ENCODE data around the gene GREM2. TPM values are rescaled to one million over a fixed set of nuclear protein-coding genes. Genes with fewer than 3 reads are reported as not detected.

The GREM2 gene
- total RNA-seq, 1 donor from 2014 or later, result 2.6 TPM

DNA sequence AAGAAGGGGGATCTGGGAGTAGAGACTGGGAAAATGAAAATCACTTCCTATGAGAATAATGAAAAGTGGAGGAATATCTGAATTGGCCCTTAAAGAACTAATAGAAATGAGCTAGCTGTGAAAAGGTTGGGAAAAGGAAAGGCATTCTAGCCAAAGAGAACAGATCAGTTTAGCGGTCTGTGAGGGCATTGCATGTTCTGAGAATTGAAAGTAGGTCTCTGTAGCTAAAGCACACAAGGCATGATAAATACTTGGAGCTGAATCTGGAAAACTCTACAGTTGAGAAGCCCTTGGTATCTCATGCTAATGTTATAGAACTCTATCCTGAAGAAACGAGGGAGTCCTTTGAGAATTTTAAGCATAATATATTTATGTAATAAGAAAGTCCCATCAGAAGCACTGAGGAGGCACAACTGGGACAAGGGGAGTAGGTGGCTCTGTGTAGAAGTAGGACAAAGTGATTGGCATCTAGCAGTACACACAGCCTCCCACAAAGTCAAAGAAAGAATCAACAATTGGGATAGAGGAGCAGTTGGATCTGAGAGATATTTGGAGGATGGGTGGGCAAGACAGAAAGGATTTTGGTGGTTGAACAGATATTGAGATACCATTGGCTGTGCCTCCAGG is 78.7 kb downstream of the GREM2 start:
- no peaks in the 10 kb centered on the region for H3K27me3 ChIP-seq (ENCODE audit: control insufficient read depth in 3 of 3, insufficient read depth in 3 of 3, low read length in 3 of 3)
- no peak overlapping the region for H3K4me3 ChIP-seq (ENCODE audit: low read length in 3 of 3)
- H3K4me1 ChIP-seq (ENCODE audit: control insufficient read depth in 3 of 3, insufficient read depth in 3 of 3, low read length in 3 of 3), result no peaks in the 10 kb centered on the region
- no peak overlapping the region for H3K9ac ChIP-seq (ENCODE audit: low read depth in 1 of 3, low read length in 3 of 3)
- no peaks in the 10 kb centered on the region for H3K9me3 ChIP-seq (ENCODE audit: control insufficient read depth in 3 of 3, low read length in 3 of 3)
- no peak overlapping the region for H3K27ac ChIP-seq (ENCODE audit: low read depth, low read length)
- H3K36me3 ChIP-seq (ENCODE audit: control insufficient read depth in 3 of 3, insufficient read depth in 3 of 3, low read length in 3 of 3), result no peaks in the 10 kb centered on the region

DNA sequence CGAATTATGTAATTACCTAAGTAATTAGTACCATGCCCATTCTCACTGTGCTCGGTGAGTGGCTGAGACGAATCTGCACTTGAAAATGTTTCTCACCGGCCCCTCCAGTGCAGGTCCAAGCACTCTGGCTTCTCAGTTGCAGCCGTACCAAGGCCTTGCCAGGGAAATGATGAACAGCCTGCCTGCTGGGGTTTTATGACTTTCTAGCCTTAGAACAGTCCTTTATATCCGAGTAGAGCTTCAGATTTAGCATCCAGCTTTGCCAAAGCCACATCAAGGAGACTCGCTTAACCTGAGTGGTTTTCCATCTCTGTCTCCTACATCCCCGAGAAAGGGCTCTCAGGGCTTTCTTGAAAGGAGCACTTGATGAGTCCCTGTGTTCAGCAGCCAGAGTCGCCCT is 83.4 kb downstream of the GREM2 start:
- Histone ChIP-seq H3K27ac (ENCODE audit: low read depth, low read length) (peak overlapping the region; percentile 61), H3K27me3 (ENCODE audit: control insufficient read depth in 3 of 3, insufficient read depth in 3 of 3, low read length in 3 of 3) (no peaks in the 10 kb centered on the region)

DNA sequence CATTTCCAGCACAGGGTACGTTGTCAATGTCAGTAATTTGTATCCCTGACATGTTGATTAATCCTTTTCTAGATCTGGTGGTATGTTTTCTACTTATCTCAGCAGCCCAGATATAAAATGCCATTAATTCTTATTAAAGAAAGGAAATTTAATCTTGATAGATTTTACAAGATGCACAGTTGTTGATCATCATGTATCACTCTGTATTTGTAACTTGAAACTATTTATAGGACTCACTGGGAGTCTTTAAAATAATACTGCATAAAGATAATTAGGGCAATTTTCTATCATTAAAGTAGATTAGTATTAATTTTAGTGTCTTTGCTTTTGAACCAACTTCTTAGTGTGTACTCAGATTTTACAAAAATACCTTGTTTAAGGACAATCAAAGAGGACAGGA is 84.9 kb downstream of the GREM2 start:
- H3K27me3 ChIP-seq (ENCODE audit: control insufficient read depth in 3 of 3, insufficient read depth in 3 of 3, low read length in 3 of 3), result no peaks in the 10 kb centered on the region
- peak overlapping the region; percentile 61 for H3K27ac ChIP-seq (ENCODE audit: low read depth, low read length)
- peak overlapping the region in 1 of 3 donors; percentile 0 for H3K9ac ChIP-seq (ENCODE audit: low read depth in 1 of 3, low read length in 3 of 3)
- H3K4me3 ChIP-seq (ENCODE audit: low read length in 3 of 3), result peak overlapping the region in 1 of 3 donors; percentile 6
- no peaks in the 10 kb centered on the region for H3K9me3 ChIP-seq (ENCODE audit: control insufficient read depth in 3 of 3, low read length in 3 of 3)
- H3K36me3 ChIP-seq (ENCODE audit: control insufficient read depth in 3 of 3, insufficient read depth in 3 of 3, low read length in 3 of 3), result no peaks in the 10 kb centered on the region
- H3K4me1 ChIP-seq (ENCODE audit: control insufficient read depth in 3 of 3, insufficient read depth in 3 of 3, low read length in 3 of 3), result peaks cover 0 to 10% (median 3%) of the 10 kb centered on the region in 3 donors

More for the DNA sequence above, 83.4 kb downstream of the GREM2 start:
- H3K9ac ChIP-seq (ENCODE audit: low read depth in 1 of 3, low read length in 3 of 3), result peak overlapping the region in 1 of 3 donors; percentile 9
- no peaks in the 10 kb centered on the region for H3K36me3 ChIP-seq (ENCODE audit: control insufficient read depth in 3 of 3, insufficient read depth in 3 of 3, low read length in 3 of 3)
- no peak overlapping the region for H3K4me3 ChIP-seq (ENCODE audit: low read length in 3 of 3)
- peaks cover 0 to 10% (median 3%) of the 10 kb centered on the region in 3 donors for H3K4me1 ChIP-seq (ENCODE audit: control insufficient read depth in 3 of 3, insufficient read depth in 3 of 3, low read length in 3 of 3)
- H3K9me3 ChIP-seq (ENCODE audit: control insufficient read depth in 3 of 3, low read length in 3 of 3), result no peaks in the 10 kb centered on the region

DNA sequence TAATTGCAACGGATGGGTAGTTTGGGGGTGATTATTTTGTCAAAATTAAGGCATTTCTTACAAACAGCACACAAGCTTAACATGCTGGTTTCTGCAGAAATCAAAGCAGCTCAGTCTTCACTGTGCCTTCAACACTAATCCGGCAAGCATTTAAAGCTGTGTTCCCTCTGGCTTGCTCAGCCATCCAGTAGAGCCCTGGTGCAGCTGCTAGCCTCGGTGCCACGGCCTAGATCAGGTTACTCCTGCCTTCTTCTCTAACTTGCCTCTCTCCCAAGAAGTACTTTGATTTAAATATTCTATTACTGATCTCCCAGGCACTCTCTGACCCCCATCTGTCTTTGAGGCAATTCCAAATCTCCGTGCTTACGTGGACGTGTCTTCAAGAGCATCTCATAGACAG is 85.6 kb downstream of the GREM2 start:
- peaks cover 0 to 10% (median 3%) of the 10 kb centered on the region in 3 donors for H3K4me1 ChIP-seq (ENCODE audit: control insufficient read depth in 3 of 3, insufficient read depth in 3 of 3, low read length in 3 of 3)
- peak overlapping the region; percentile 61 for H3K27ac ChIP-seq (ENCODE audit: low read depth, low read length)
- H3K27me3 ChIP-seq (ENCODE audit: control insufficient read depth in 3 of 3, insufficient read depth in 3 of 3, low read length in 3 of 3), result no peaks in the 10 kb centered on the region
- H3K36me3 ChIP-seq (ENCODE audit: control insufficient read depth in 3 of 3, insufficient read depth in 3 of 3, low read length in 3 of 3), result no peaks in the 10 kb centered on the region
- no peaks in the 10 kb centered on the region for H3K9me3 ChIP-seq (ENCODE audit: control insufficient read depth in 3 of 3, low read length in 3 of 3)
- H3K4me3 ChIP-seq (ENCODE audit: low read length in 3 of 3), result no peak overlapping the region
- no peak overlapping the region for H3K9ac ChIP-seq (ENCODE audit: low read depth in 1 of 3, low read length in 3 of 3)

- H3K9me3 ChIP-seq (ENCODE audit: control insufficient read depth in 3 of 3, low read length in 3 of 3), result no peaks in the 10 kb centered on the region
- no peaks in the 10 kb centered on the region for H3K27me3 ChIP-seq (ENCODE audit: control insufficient read depth in 3 of 3, insufficient read depth in 3 of 3, low read length in 3 of 3)
- H3K9ac ChIP-seq (ENCODE audit: low read depth in 1 of 3, low read length in 3 of 3), result no peak overlapping the region
- no peak overlapping the region for H3K4me3 ChIP-seq (ENCODE audit: low read length in 3 of 3)
- peak overlapping the region; percentile 18 for H3K27ac ChIP-seq (ENCODE audit: low read depth, low read length)
- H3K36me3 ChIP-seq (ENCODE audit: control insufficient read depth in 3 of 3, insufficient read depth in 3 of 3, low read length in 3 of 3), result no peaks in the 10 kb centered on the region
- peaks cover 0 to 10% (median 3%) of the 10 kb centered on the region in 3 donors for H3K4me1 ChIP-seq (ENCODE audit: control insufficient read depth in 3 of 3, insufficient read depth in 3 of 3, low read length in 3 of 3)
These were observed 87.4 kb downstream of the GREM2 start for GRCh38 chr1:240524356-240525069.

DNA sequence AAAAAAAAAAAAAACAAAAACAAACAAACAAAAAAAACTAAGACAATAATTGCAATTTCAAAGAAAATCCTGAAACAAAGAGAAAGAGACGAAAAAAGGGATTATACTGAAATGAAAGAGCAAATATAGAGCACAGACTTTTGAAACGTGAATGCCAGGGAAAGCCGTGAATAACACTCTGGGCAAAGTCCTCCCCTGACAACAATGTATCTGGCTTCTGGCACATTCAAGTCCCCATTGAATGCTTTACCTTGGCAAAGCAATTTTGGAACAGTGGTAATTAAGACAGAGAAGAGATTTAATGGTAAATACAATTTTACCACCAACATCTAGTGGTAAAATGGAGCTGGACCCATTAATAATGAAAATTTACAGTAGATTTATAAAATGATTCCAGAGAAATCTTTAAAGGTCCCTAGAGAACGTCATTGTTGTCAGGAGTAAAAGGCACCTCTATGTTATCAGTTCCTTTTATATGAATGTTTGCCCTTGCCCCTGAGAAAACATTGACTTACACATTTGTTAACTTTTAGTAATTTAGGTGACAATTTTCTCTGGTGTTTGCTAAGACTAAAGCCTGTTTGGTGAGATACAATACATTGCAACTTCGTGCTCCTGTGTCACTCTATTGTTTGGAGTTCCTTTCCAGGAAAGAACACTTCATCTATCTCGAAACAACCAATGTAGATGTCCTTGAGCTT is 89.7 kb downstream of the GREM2 start:
- Histone ChIP-seq H3K4me1 (ENCODE audit: control insufficient read depth in 3 of 3, insufficient read depth in 3 of 3, low read length in 3 of 3) (peaks cover 0 to 10% (median 3%) of the 10 kb centered on the region in 3 donors), H3K4me3 (ENCODE audit: low read length in 3 of 3) (no peak overlapping the region), H3K36me3 (ENCODE audit: control insufficient read depth in 3 of 3, insufficient read depth in 3 of 3, low read length in 3 of 3) (no peaks in the 10 kb centered on the region), H3K27me3 (ENCODE audit: control insufficient read depth in 3 of 3, insufficient read depth in 3 of 3, low read length in 3 of 3) (no peaks in the 10 kb centered on the region), H3K27ac (ENCODE audit: low read depth, low read length) (no peak overlapping the region), H3K9me3 (ENCODE audit: control insufficient read depth in 3 of 3, low read length in 3 of 3) (no peaks in the 10 kb centered on the region), H3K9ac (ENCODE audit: low read depth in 1 of 3, low read length in 3 of 3) (no peak overlapping the region)

- H3K27me3 ChIP-seq (ENCODE audit: control insufficient read depth in 3 of 3, insufficient read depth in 3 of 3, low read length in 3 of 3), result no peaks in the 10 kb centered on the region
- H3K36me3 ChIP-seq (ENCODE audit: control insufficient read depth in 3 of 3, insufficient read depth in 3 of 3, low read length in 3 of 3), result no peaks in the 10 kb centered on the region
- H3K9me3 ChIP-seq (ENCODE audit: control insufficient read depth in 3 of 3, low read length in 3 of 3), result no peaks in the 10 kb centered on the region
- H3K4me1 ChIP-seq (ENCODE audit: control insufficient read depth in 3 of 3, insufficient read depth in 3 of 3, low read length in 3 of 3), result no peaks in the 10 kb centered on the region
- no peak overlapping the region for H3K9ac ChIP-seq (ENCODE audit: low read depth in 1 of 3, low read length in 3 of 3)
- H3K27ac ChIP-seq (ENCODE audit: low read depth, low read length), result no peak overlapping the region
- H3K4me3 ChIP-seq (ENCODE audit: low read length in 3 of 3), result no peak overlapping the region
These were observed 94.1 kb downstream of the GREM2 start for GRCh38 chr1:240517891-240518290.

DNA sequence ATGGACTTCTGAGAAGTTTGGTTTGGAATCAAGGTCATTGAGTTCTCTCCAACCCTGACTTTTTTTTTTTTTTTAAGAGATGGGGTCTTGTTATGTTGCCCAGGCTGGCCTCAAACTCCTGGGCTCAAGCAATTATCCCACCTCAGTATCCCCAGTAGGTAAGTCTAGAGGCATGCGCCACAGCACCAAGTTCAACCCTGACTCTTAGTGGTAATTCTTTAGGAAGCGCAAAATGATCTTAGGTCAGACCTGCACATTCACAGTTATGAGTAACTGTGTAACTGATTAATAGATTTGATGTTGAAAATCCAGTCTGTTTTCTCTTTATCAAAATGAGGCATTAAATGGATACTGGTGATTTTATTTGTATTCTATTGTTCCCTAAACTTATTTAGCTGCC is 95.9 kb downstream of the GREM2 start:
- no peaks in the 10 kb centered on the region for H3K4me1 ChIP-seq (ENCODE audit: control insufficient read depth in 3 of 3, insufficient read depth in 3 of 3, low read length in 3 of 3)
- no peak overlapping the region for H3K4me3 ChIP-seq (ENCODE audit: low read length in 3 of 3)
- no peaks in the 10 kb centered on the region for H3K9me3 ChIP-seq (ENCODE audit: control insufficient read depth in 3 of 3, low read length in 3 of 3)
- H3K27ac ChIP-seq (ENCODE audit: low read depth, low read length), result no peak overlapping the region
- H3K27me3 ChIP-seq (ENCODE audit: control insufficient read depth in 3 of 3, insufficient read depth in 3 of 3, low read length in 3 of 3), result no peaks in the 10 kb centered on the region
- no peak overlapping the region for H3K9ac ChIP-seq (ENCODE audit: low read depth in 1 of 3, low read length in 3 of 3)
- no peaks in the 10 kb centered on the region for H3K36me3 ChIP-seq (ENCODE audit: control insufficient read depth in 3 of 3, insufficient read depth in 3 of 3, low read length in 3 of 3)

- H3K4me1 ChIP-seq (ENCODE audit: control insufficient read depth in 3 of 3, insufficient read depth in 3 of 3, low read length in 3 of 3), result no peaks in the 10 kb centered on the region
- H3K9me3 ChIP-seq (ENCODE audit: control insufficient read depth in 3 of 3, low read length in 3 of 3), result no peaks in the 10 kb centered on the region
- H3K4me3 ChIP-seq (ENCODE audit: low read length in 3 of 3), result no peak overlapping the region
- H3K27ac ChIP-seq (ENCODE audit: low read depth, low read length), result no peak overlapping the region
- no peak overlapping the region for H3K9ac ChIP-seq (ENCODE audit: low read depth in 1 of 3, low read length in 3 of 3)
- no peaks in the 10 kb centered on the region for H3K36me3 ChIP-seq (ENCODE audit: control insufficient read depth in 3 of 3, insufficient read depth in 3 of 3, low read length in 3 of 3)
- no peaks in the 10 kb centered on the region for H3K27me3 ChIP-seq (ENCODE audit: control insufficient read depth in 3 of 3, insufficient read depth in 3 of 3, low read length in 3 of 3)
These were observed 96.5 kb downstream of the GREM2 start for GRCh38 chr1:240515505-240515904.

DNA sequence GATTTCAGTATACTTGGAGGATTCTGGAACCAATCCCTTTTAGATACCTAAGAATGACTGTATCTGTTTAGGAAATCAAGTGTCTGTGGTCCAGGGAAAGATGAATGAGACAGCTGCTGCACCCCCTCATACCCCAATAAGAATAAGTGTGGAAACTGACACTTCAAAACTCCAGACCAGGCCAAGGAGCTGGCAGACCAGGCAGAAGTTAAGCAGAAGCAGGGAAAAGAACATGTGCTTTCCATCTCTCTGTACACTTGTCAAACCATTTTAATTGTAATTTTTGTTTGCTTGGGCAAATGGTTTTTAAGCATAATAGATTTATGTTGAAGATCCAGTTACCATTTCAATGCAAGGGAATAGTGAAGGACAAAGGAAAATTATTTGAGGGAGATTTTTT is 100.2 kb downstream of the GREM2 start:
- H3K9me3 ChIP-seq (ENCODE audit: control insufficient read depth in 3 of 3, low read length in 3 of 3), result no peaks in the 10 kb centered on the region
- H3K27me3 ChIP-seq (ENCODE audit: control insufficient read depth in 3 of 3, insufficient read depth in 3 of 3, low read length in 3 of 3), result no peaks in the 10 kb centered on the region
- H3K9ac ChIP-seq (ENCODE audit: low read depth in 1 of 3, low read length in 3 of 3), result no peak overlapping the region
- H3K4me3 ChIP-seq (ENCODE audit: low read length in 3 of 3), result no peak overlapping the region
- H3K4me1 ChIP-seq (ENCODE audit: control insufficient read depth in 3 of 3, insufficient read depth in 3 of 3, low read length in 3 of 3), result peaks cover 0 to 2% (median 0%) of the 10 kb centered on the region in 3 donors
- H3K27ac ChIP-seq (ENCODE audit: low read depth, low read length), result no peak overlapping the region
- no peaks in the 10 kb centered on the region for H3K36me3 ChIP-seq (ENCODE audit: control insufficient read depth in 3 of 3, insufficient read depth in 3 of 3, low read length in 3 of 3)

All from skeletal muscle tissue (tissue), 4 donors.